Spleen (tissue), 7 donors: ENCODE data around the gene TSHB.

Experiments
- POLR2A ChIP-seq, 3 donors: fragments of 450-650 bp; IDR thresholded peaks; one replicate each; pipeline ENCODE4 v1.5.1; 2017; ENCODE audit warnings: antibody characterized with exemption in 3 of 3, mild to moderate bottlenecking in 1 of 3
- POLR2AphosphoS5 ChIP-seq, 3 donors: sonication (generic); formaldehyde crosslinking; IDR thresholded peaks; one replicate each; pipeline ENCODE4 v1.5.1; 2017; ENCODE audit warnings: antibody characterized with exemption in 3 of 3
- TF ChIP-seq, protein P1 (sequence below), 11 experiments: fragments of 200-600 bp in 7 of 11; fragments of 450-650 bp in 4 of 11; sonication (generic) in 4 of 11; IDR thresholded peaks in 8 of 11; conservative IDR thresholded peaks in 3 of 11; 1 replicate in 7 of 11; 2 replicates in 4 of 11; pipeline versions ENCODE4 v1.4.0 to v1.8.0; 2016 to 2021; ENCODE audit warnings: antibody characterized with exemption in 11 of 11, inconsistent platforms in 4 of 11, mild to moderate bottlenecking in 1 of 11
- donor health status: DM: no; HTN: no; CAD: no; lungs with moderate emphysema.
- donor health status: DM: no; HTN: no; CAD: no.
- donor health status: DM: no; HTN: no; CAD: no.

GRCh38 chr1:115057661-115058254 lies 28.1 kb downstream of the TSHB start:
- TF ChIP-seq, protein P1, sequence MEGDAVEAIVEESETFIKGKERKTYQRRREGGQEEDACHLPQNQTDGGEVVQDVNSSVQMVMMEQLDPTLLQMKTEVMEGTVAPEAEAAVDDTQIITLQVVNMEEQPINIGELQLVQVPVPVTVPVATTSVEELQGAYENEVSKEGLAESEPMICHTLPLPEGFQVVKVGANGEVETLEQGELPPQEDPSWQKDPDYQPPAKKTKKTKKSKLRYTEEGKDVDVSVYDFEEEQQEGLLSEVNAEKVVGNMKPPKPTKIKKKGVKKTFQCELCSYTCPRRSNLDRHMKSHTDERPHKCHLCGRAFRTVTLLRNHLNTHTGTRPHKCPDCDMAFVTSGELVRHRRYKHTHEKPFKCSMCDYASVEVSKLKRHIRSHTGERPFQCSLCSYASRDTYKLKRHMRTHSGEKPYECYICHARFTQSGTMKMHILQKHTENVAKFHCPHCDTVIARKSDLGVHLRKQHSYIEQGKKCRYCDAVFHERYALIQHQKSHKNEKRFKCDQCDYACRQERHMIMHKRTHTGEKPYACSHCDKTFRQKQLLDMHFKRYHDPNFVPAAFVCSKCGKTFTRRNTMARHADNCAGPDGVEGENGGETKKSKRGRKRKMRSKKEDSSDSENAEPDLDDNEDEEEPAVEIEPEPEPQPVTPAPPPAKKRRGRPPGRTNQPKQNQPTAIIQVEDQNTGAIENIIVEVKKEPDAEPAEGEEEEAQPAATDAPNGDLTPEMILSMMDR (IDR thresholded peaks at IDR 0.05 in 8 of 11, conservative IDR thresholded peaks at IDR 0.05 in 3 of 11), result no peak
- TF ChIP-seq POLR2AphosphoS5 (IDR thresholded peaks at IDR 0.05), result no peak
- TF ChIP-seq POLR2A (IDR thresholded peaks at IDR 0.05), result no peak
